ENCODE measurements around the gene ZBTB8B.

GRCh38 chr1:32438136-32438535 is 26.7 kb upstream of the ZBTB8B start:
- TF ChIP-seq CTCF (IDR thresholded peaks at IDR 0.05; ENCODE audit: low read depth, low read length) (no peak), EZH2phosphoT487 (IDR thresholded peaks at IDR 0.05; ENCODE audit: low read depth) (no peak)

Measured in OCI-LY3 (cell line).